H1 (cell line): Measurements from ENCODE around the gene MIPOL1. TPM values are rescaled to one million over a fixed set of nuclear protein-coding genes. Genes with fewer than 3 reads are reported as not detected.

Experiments used
- CTCF ChIA-PET: fragments of 300-600 bp; sonication (Branson Sonifier 250); formaldehyde crosslinking; loops from one replicate; lab custom pipeline; 2021; ENCODE audit not compliant: partially characterized antibody; lab: Charles Lee
- POLR2A ChIA-PET: fragments of 300-600 bp; sonication (Branson Sonifier 250); formaldehyde crosslinking; loops from one replicate; lab custom pipeline; 2021; ENCODE audit warnings: inconsistent platforms; ENCODE audit not compliant: partially characterized antibody; lab: Charles Lee
- DNase-seq, 2 experiments: peaks; one replicate each; pipeline versions ENCODE4 v3.0.0 to v3.0.0-alpha.2; 2010 to 2022; ENCODE audit warnings: low spot score in 2 of 2, low read depth in 1 of 2, mixed read lengths in 1 of 2
- FAIRE-seq: peaks from 2 replicates; lab custom pipeline; 2011; peaks lifted over from hg19 to GRCh38; lab: Jason Lieb, UNC
- H2AFZ ChIP-seq: 2 replicates; pipeline ENCODE4 v1.8.1; 2012; ENCODE audit warnings: low read length, inconsistent platforms
- H2AK5ac ChIP-seq: 2 replicates; pipeline ENCODE4 v1.6.1; 2013; ENCODE audit warnings: low read depth, low read length
- H2BK120ac ChIP-seq: replicated peaks from 2 replicates; pipeline ENCODE3; 2013; ENCODE audit warnings: low read depth, low read length, inconsistent platforms
- H2BK12ac ChIP-seq: 2 replicates; pipeline ENCODE4 v1.6.1; 2013; ENCODE audit warnings: low read depth, low read length
- H2BK15ac ChIP-seq: 2 replicates; pipeline ENCODE4 v1.6.1; 2013; ENCODE audit warnings: low read length
- H2BK20ac ChIP-seq: 2 replicates; pipeline ENCODE4 v1.6.1; 2013; ENCODE audit warnings: low read length
- H2BK5ac ChIP-seq: 2 replicates; pipeline ENCODE4 v1.6.1; 2013; ENCODE audit warnings: low read depth, low read length
- H3K14ac ChIP-seq: 2 replicates; pipeline ENCODE4 v1.6.1; 2013; ENCODE audit warnings: inconsistent platforms; ENCODE audit not compliant: insufficient read length
- H3K18ac ChIP-seq: 2 replicates; pipeline ENCODE4 v1.6.1; 2013; ENCODE audit warnings: low read length; ENCODE audit errors: extremely low read depth
- H3K23ac ChIP-seq: 2 replicates; pipeline ENCODE4 v1.6.1; 2013; ENCODE audit warnings: inconsistent platforms; ENCODE audit not compliant: insufficient read length
- H3K23me2 ChIP-seq: 2 replicates; pipeline ENCODE4 v1.6.1; 2013; ENCODE audit warnings: low read depth, low read length
- H3K27ac ChIP-seq: 2 replicates; pipeline ENCODE4 v1.6.1; 2011; ENCODE audit warnings: low read depth, low read length, inconsistent platforms
- H3K27me3 ChIP-seq, 4 experiments: replicated peaks in 1 of 4; 1 replicate in 1 of 4; 2 replicates in 3 of 4; pipeline versions ENCODE4 v1.6.1 to v1.8.1; 2011 to 2013; ENCODE audit warnings: low read length in 3 of 4, mild to moderate bottlenecking in 3 of 4, inconsistent platforms in 2 of 4, mixed read lengths in 2 of 4, moderate library complexity in 1 of 4; ENCODE audit not compliant: control insufficient read depth in 3 of 4, insufficient read depth in 3 of 4; ENCODE audit errors: extremely low read depth in 1 of 4
- H3K36me3 ChIP-seq, 4 experiments: 2 replicates each; pipeline versions ENCODE4 v1.6.1 to v1.8.1; 2011 to 2013; ENCODE audit warnings: mild to moderate bottlenecking in 4 of 4, low read length in 3 of 4, moderate library complexity in 2 of 4, control low read depth in 1 of 4, inconsistent platforms in 1 of 4; ENCODE audit not compliant: insufficient read depth in 4 of 4, control insufficient read depth in 2 of 4
- H3K4ac ChIP-seq: replicated peaks from 2 replicates; pipeline ENCODE3; 2013; ENCODE audit warnings: low read length, low read depth, mixed read lengths, inconsistent platforms; ENCODE audit not compliant: insufficient read length
- H3K4me1 ChIP-seq, 4 experiments: replicated peaks in 1 of 4; 1 replicate in 1 of 4; 2 replicates in 3 of 4; pipeline versions ENCODE4 v1.6.1 to v1.8.1; 2011 to 2013; ENCODE audit warnings: low read length in 3 of 4, inconsistent platforms in 2 of 4, mixed read lengths in 1 of 4; ENCODE audit not compliant: insufficient read depth in 4 of 4, control insufficient read depth in 3 of 4
- H3K4me2 ChIP-seq, 2 experiments: 2 replicates each; pipeline versions ENCODE4 v1.6.1 to v1.8.1; 2011 to 2013; ENCODE audit warnings: low read depth in 2 of 2, low read length in 2 of 2, control low read depth in 1 of 2, inconsistent platforms in 1 of 2, mild to moderate bottlenecking in 1 of 2; ENCODE audit not compliant: insufficient read depth in 1 of 2
- H3K4me3 ChIP-seq, 4 experiments: fragments of 200-600, 300-600 bp in 1 of 4; sonication (generic), shearing (Covaris generic), sonication (Bioruptor Twin) in 1 of 4; 2 replicates each; pipeline versions ENCODE4 v1.5.1 to v1.8.1; 2011 to 2016; ENCODE audit warnings: low read length in 4 of 4, low read depth in 3 of 4, control low read depth in 2 of 4, inconsistent platforms in 2 of 4, mild to moderate bottlenecking in 2 of 4, mixed read lengths in 1 of 4, moderate library complexity in 1 of 4; ENCODE audit not compliant: insufficient read depth in 2 of 4; ENCODE audit errors: extremely low read depth in 1 of 4
- H3K56ac ChIP-seq: replicated peaks from 2 replicates; pipeline ENCODE3; 2013; ENCODE audit warnings: low read depth, mild to moderate bottlenecking, mixed read lengths, low read length, inconsistent platforms; ENCODE audit not compliant: insufficient read length
- H3K79me1 ChIP-seq: 2 replicates; pipeline ENCODE4 v1.6.1; 2013; ENCODE audit warnings: low read depth, low read length, control low read depth
- H3K79me2 ChIP-seq, 2 experiments: 2 replicates each; pipeline versions ENCODE4 v1.6.1 to v1.8.1; 2012 to 2013; ENCODE audit warnings: low read length in 2 of 2, mild to moderate bottlenecking in 2 of 2, inconsistent platforms in 1 of 2; ENCODE audit not compliant: insufficient read depth in 2 of 2, control insufficient read depth in 1 of 2
- H3K9ac ChIP-seq, 4 experiments: replicated peaks in 1 of 4; 1 replicate in 1 of 4; 2 replicates in 3 of 4; pipeline versions ENCODE4 v1.6.1 to v1.8.1; 2011 to 2013; ENCODE audit warnings: low read depth in 3 of 4, low read length in 3 of 4, control low read depth in 2 of 4, mild to moderate bottlenecking in 2 of 4, moderate library complexity in 2 of 4, inconsistent platforms in 1 of 4; ENCODE audit errors: extremely low read depth in 1 of 4
- H3K9me3 ChIP-seq, 2 experiments: 2 replicates each; pipeline versions ENCODE4 v1.6.1 to v1.8.1; 2012 to 2013; ENCODE audit warnings: mild to moderate bottlenecking in 2 of 2, moderate library complexity in 2 of 2, control low read depth in 1 of 2, inconsistent platforms in 1 of 2, low read depth in 1 of 2, low read length in 1 of 2, mixed read lengths in 1 of 2; ENCODE audit not compliant: insufficient read depth in 2 of 2
- H4K20me1 ChIP-seq, 2 experiments: replicated peaks in 1 of 2; 2 replicates each; pipeline versions ENCODE3 to v1.8.1; 2011 to 2013; ENCODE audit warnings: inconsistent platforms in 2 of 2, low read length in 2 of 2, mild to moderate bottlenecking in 1 of 2; ENCODE audit not compliant: insufficient read depth in 2 of 2, control insufficient read depth in 1 of 2
- H4K5ac ChIP-seq: 2 replicates; pipeline ENCODE4 v1.6.1; 2013; ENCODE audit warnings: low read length, low read depth, mixed read lengths, inconsistent platforms; ENCODE audit not compliant: insufficient read length
- H4K8ac ChIP-seq: 2 replicates; pipeline ENCODE4 v1.8.0; 2013; ENCODE audit warnings: mild to moderate bottlenecking, moderate library complexity, low read length, inconsistent platforms; ENCODE audit not compliant: insufficient read depth; ENCODE audit errors: extremely low read depth
- H4K91ac ChIP-seq: replicated peaks from 2 replicates; pipeline ENCODE3; 2013; ENCODE audit warnings: low read length, mixed read lengths, inconsistent platforms; ENCODE audit not compliant: insufficient read length
- ASH2L ChIP-seq: fragments of 200-600, 300-600 bp; sonication (generic); IDR thresholded peaks from one replicate; pipeline ENCODE4 v1.7.1; 2017; ENCODE audit warnings: low read length
- FOSL1 ChIP-seq: IDR thresholded peaks from 2 replicates; pipeline ENCODE4 v1.6.1; 2011; ENCODE audit warnings: mild to moderate bottlenecking, low read depth, low read length, moderate library complexity; ENCODE audit not compliant: insufficient read depth
- HDAC2 ChIP-seq, 2 experiments: fragments of 300-600 bp in 1 of 2; sonication (generic) in 1 of 2; IDR thresholded peaks; 2 replicates each; pipeline ENCODE4 v1.6.1; 2011 to 2012; ENCODE audit warnings: low read depth in 2 of 2, low read length in 2 of 2, mild to moderate bottlenecking in 2 of 2, moderate library complexity in 2 of 2, borderline replicate concordance in 1 of 2, inconsistent platforms in 1 of 2
- NRF1 ChIP-seq: IDR thresholded peaks from 2 replicates; pipeline ENCODE4 v1.6.1; 2011; ENCODE audit warnings: mild to moderate bottlenecking, low read depth, low read length, improper control_type of control experiment
- POLR2A ChIP-seq, 2 experiments: IDR thresholded peaks; 1 replicate in 1 of 2; 2 replicates in 1 of 2; pipeline ENCODE4 v1.6.1; 2011; ENCODE audit warnings: low read depth in 2 of 2, low read length in 2 of 2, mild to moderate bottlenecking in 2 of 2; ENCODE audit errors: control extremely low read depth in 1 of 2
- POLR2AphosphoS5 ChIP-seq: IDR thresholded peaks from 2 replicates; pipeline ENCODE4 v1.6.1; 2011; ENCODE audit warnings: low read depth, low read length
- POU5F1 ChIP-seq: IDR thresholded peaks from 2 replicates; pipeline ENCODE4 v1.6.1; 2011; ENCODE audit warnings: low read depth, mild to moderate bottlenecking, low read length, moderate library complexity
- RNF2 ChIP-seq: fragments of 200-900, 300-1000 bp; sonication (generic); IDR thresholded peaks from 2 replicates; pipeline ENCODE4 v1.7.1; 2016; ENCODE audit warnings: borderline replicate concordance, low read depth, mild to moderate bottlenecking, antibody characterized with exemption, low read length; ENCODE audit not compliant: poor library complexity, severe bottlenecking; ENCODE audit errors: missing control alignments
- SIRT6 ChIP-seq: IDR thresholded peaks from one replicate; pipeline ENCODE4 v1.7.1; 2012; ENCODE audit warnings: low read length, inconsistent platforms
- SRF ChIP-seq: IDR thresholded peaks from 2 replicates; pipeline ENCODE4 v1.6.1; 2011; ENCODE audit warnings: mild to moderate bottlenecking, low read depth, low read length, moderate library complexity
- SUZ12 ChIP-seq: fragments of 200-600 bp; sonication (generic); IDR thresholded peaks from 2 replicates; pipeline ENCODE4 v1.6.1; 2012; ENCODE audit warnings: mild to moderate bottlenecking, inconsistent platforms, low read length, moderate library complexity, mixed read lengths
- TCF12 ChIP-seq: IDR thresholded peaks from 2 replicates; pipeline ENCODE4 v1.6.1; 2011; ENCODE audit warnings: low read depth, mild to moderate bottlenecking, low read length
- TEAD4 ChIP-seq: IDR thresholded peaks from 2 replicates; pipeline ENCODE4 v1.6.1; 2012; ENCODE audit warnings: low read depth, low read length, inconsistent platforms, mixed read lengths
- ZNF274 ChIP-seq: IDR thresholded peaks from 2 replicates; pipeline ENCODE4 v1.7.0; 2012; ENCODE audit warnings: low read length, borderline replicate concordance; ENCODE audit errors: extremely low read depth
- WGBS, 2 experiments: shearing (Covaris generic) in 1 of 2; methylation state at CpG; one replicate each; pipeline versions ENCODE4 v1.1.6 to v1.1.7; 2013 to 2015; ENCODE audit warnings: low lambda C conversion rate in 2 of 2, mixed read lengths in 2 of 2, inconsistent platforms in 1 of 2, low coverage in 1 of 2, missing lambda C conversion rate in 1 of 2; ENCODE audit not compliant: insufficient replicate concordance in 2 of 2, insufficient coverage in 1 of 2, insufficient read length in 1 of 2; ENCODE audit errors: extremely low coverage in 1 of 2, missing lambda C conversion rate in 1 of 2; 5-methylcytosine and 5-hydroxymethylcytosine counted together
- polyA plus RNA-seq, 7 experiments: library from polyadenylated mRNA; depleted of rRNA in 3 of 7; stranded (reverse) in 5 of 7; unstranded in 2 of 7; fragments of >200 nt in 5 of 7; fragments of 200-250 nt in 2 of 7; gene quantifications; 1 replicate in 5 of 7; 2 replicates in 1 of 7; 4 replicates in 1 of 7; pipeline versions ENCODE4 v1.2.1 to v1.2.3, GENCODE V29; 2011 to 2013; ENCODE audit warnings: missing spikeins in 2 of 7, mixed read lengths in 2 of 7
- total RNA-seq: library from RNA; stranded (reverse); fragmentation: NEBNext Ultra II Directional; extraction: Animal tissue kit (Norgen Biotek cat#: 25700); gene quantifications from 2 replicates; pipeline ENCODE4 v1.2.1, GENCODE V29; 2021

The MIPOL1 gene
- total and polyA plus RNA-seq, 2 of the 8 experiments (the other 6 are each of a cell fraction or from before 2014, with no cell fraction given), result 2.8 to 23.9 TPM

DNA sequence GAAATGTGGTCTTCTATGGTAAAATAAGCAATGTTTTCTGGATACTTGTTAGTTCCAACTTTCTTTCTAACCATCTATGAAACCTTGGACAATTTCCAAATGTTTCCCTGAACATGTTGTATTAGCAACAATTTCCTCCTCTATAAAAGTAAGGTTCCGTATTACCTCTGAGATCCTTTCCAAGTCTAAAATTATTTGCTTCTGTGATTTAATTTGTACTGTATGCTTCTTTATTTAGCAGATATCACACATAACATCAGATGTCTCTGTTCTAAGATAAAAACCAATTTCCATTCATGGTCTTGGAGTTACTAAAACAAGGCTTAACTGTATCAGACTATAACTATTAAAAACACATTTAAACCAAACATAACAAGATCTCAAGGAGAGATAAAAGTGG, 220.1 kb downstream of the MIPOL1 start:
- DNase-seq, result no peak
- CTCF ChIA-PET, result interaction anchor here (1.2 kb wide), 1 partner anchor 174 kb away, joined by 5 read pairs; no protein-coding TSS in a partner anchor
- no peak overlapping the region for H3K4me3 ChIP-seq

More for the DNA sequence above, 220.1 kb downstream of the MIPOL1 start:
- POLR2A ChIA-PET, result no interaction called here
- H3K56ac ChIP-seq, result no peak overlapping the region
- no peak overlapping the region for H2BK12ac ChIP-seq
- H4K5ac ChIP-seq, result no peak overlapping the region
- no peak overlapping the region for H2BK15ac ChIP-seq
- no peaks in the 10 kb centered on the region for H3K4me1 ChIP-seq
- H2BK120ac ChIP-seq, result no peak overlapping the region
- H2AFZ ChIP-seq, result no peak overlapping the region
- H3K9me3 ChIP-seq, result no peaks in the 10 kb centered on the region
- H3K9ac ChIP-seq, result peak overlapping the region in 1 of 4 experiments; percentile 34; a peak in 1 of 7 replicates
- H4K91ac ChIP-seq, result no peak overlapping the region
- no peaks in the 10 kb centered on the region for H4K20me1 ChIP-seq
- FAIRE-seq, result no peak
- H4K8ac ChIP-seq, result no peak overlapping the region
- no peak overlapping the region for H3K14ac ChIP-seq
- TF ChIP-seq RNF2 (no peak), HDAC2 (IDR thresholded peaks at IDR 0.05; ENCODE audit: borderline replicate concordance in 1 of 2, low read depth in 2 of 2, low read length in 2 of 2) (no peak), SUZ12 (no peak), POLR2AphosphoS5 (no peak), ASH2L (no peak), POU5F1 (no peak), SIRT6 (no peak), NRF1 (no peak), TCF12 (no peak), SRF (no peak), ZNF274 (no peak), POLR2A (IDR thresholded peaks at IDR 0.05; ENCODE audit: control extremely low read depth in 1 of 2, low read depth in 2 of 2, low read length in 2 of 2) (no peak), TEAD4 (no peak), FOSL1 (no peak)
- no peaks in the 10 kb centered on the region for H3K27me3 ChIP-seq
- no peaks in the 10 kb centered on the region for H3K79me1 ChIP-seq
- H3K27ac ChIP-seq, result no peak overlapping the region
- no peak overlapping the region for H2BK5ac ChIP-seq
- H3K4me2 ChIP-seq, result no peak overlapping the region
- H3K36me3 ChIP-seq, result no peaks in the 10 kb centered on the region; a peak in 1 of 8 replicates
- H2BK20ac ChIP-seq, result no peak overlapping the region
- WGBS, 2 experiments, result 90% methylated on average over 1 of the region's 1 CpG; no CpG with 5 or more reads in 1 of the 2 experiments
- no peaks in the 10 kb centered on the region for H3K23me2 ChIP-seq
- no peaks in the 10 kb centered on the region for H3K79me2 ChIP-seq
- no peak overlapping the region for H2AK5ac ChIP-seq
- H3K23ac ChIP-seq, result no peak overlapping the region
- no peak overlapping the region for H3K18ac ChIP-seq
- H3K4ac ChIP-seq, result no peak overlapping the region
